HT1080 (cell line): ENCODE data around the gene AFG1L. TPM values are rescaled to one million over a fixed set of nuclear protein-coding genes. Genes with fewer than 3 reads are reported as not detected.
"Not testable (repeated sequence)": the region's sequence is repeated elsewhere in the genome, so short reads cannot be mapped to it uniquely, and the experiment has no call there.

Experiments
- DNase-seq: peaks from one replicate; pipeline ENCODE4 v3.0.0-alpha.2; 2015; ENCODE audit warnings: low read depth
- total RNA-seq: library from RNA; depleted of rRNA; stranded (reverse); fragments of >200 nt; shearing (Covaris generic); gene quantifications from 2 replicates; pipeline ENCODE4 v1.2.3, GENCODE V29; 2014

Gene AFG1L
- total RNA-seq, 1 experiment from 2014 or later = 8.8 TPM

GRCh38 chr6:108550256-108550655 is 255.4 kb downstream of the AFG1L start:
- no peak for DNase-seq

- no peak for DNase-seq
Observed at GRCh38 chr6:108555399-108556052, 260.7 kb downstream of the AFG1L start.

DNA sequence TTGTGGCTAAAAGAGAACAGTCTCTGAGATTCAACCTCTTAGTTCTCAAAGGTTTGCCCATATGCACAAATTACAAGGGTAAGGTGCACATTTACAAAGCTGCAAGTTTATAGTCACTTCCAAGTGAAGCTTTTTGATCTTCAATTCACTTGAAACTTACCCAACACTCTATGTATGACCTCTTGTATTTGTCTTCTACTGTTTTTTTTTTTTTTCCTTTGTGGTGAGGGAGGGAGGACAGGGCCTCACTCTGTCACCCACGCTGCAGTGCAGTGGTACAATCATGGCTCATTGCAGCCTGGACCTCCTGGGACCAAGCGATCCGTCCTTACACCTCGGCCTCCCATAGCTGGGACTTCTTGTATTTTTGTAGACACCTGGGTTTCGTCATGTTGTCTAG is 261.4 kb downstream of the AFG1L start:
- DNase-seq = no peak

DNA sequence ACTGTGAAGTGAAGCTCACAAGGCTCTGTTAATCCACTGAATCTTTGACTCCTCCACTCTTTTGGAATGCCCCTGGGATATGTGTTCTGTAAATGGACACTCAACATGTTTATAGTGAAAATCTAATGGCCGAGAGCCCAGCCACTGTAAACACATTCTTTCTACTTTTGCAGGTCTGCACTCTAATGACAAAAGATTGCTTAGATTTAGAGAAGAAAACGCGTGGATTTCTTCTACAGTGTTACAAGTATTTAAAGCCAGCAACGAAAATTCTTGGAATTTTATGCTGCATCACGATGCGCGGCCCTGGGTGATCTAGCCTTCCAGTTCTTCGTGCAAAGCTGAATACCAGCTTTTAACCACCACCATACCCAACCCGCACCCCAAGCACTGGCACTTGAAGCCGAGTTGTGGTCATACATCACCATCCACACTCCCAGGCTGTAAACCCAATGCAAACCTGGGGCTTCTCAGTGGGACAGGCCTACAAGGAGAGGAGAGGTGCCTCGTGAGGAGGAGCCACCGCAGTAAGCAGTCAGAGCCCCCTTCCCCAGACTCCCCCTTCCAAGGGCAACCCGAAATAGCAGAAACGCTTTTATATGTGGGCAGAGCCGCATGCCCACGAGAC is 262.1 kb downstream of the AFG1L start:
- DNase-seq = no peak

- peak; percentile 31 for DNase-seq
Observed at GRCh38 chr6:108557494-108558371, 262.9 kb downstream of the AFG1L start.

DNA sequence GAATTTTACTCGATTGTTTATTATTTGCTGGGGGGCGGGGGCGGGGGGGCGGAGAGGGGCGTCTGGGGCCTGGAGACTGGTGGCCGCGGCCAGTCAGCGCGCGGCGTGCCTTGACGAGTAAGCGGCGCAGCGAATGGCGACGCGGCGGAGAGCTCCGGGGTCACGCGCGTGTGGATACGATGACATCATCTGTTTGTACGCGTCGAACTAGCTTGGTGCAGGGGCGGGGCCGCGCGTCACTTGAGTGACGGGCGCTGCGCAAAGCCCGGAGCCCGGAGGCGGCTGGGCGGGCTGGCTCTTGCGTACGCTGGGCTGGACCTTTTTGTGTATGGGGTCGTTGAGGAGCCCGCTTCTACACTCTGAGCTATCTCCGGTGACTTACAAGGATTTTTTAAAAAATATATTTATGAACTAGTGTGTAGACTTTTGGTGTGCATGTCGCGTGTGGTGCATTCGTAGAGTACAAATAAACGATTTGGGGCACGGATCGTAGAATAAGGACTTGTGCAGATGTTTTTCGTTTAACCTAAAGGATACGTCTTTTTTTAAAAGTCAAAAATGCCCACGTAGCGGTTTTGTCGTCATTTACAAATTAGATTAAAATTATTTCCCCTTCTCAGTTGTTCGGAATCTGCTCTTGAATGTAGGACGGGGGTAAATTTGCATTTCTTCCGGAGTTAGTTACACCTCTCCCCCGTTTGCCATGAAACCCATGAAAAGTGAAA is 263.7 kb downstream of the AFG1L start:
- peak; percentile 96 for DNase-seq

- peak; percentile 73 for DNase-seq
Observed at GRCh38 chr6:108559097-108559883, 264.4 kb downstream of the AFG1L start.

DNA sequence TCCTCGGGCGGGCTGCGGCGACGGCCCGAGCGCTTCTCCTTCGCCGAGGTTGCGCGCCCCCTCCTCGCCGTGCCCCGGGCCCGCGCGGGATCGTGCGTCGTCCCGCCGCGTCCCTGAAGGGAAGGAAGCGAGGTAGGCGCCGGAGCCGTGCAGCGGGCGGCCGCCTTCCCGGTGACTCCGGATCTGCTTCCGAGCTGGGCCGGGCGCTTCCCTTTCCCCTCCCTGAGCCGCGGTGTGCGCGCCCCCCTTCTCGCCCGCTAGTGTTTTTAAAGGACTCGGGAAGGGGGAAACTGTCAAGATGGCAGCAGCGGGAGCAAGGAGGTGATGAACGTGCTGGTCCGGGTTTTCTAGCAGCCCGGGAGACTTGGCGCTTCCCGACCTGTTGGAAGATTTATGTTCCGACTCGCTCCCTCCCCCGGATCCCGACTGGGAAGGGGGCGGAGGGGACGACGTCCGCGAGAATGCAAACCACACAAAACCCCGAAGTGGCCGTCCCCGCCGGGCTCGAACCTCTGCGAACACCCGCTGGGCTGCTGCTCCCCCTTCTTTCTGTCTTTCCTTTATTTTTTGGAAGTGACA is 265.1 kb downstream of the AFG1L start:
- peak; percentile 68 for DNase-seq

DNA sequence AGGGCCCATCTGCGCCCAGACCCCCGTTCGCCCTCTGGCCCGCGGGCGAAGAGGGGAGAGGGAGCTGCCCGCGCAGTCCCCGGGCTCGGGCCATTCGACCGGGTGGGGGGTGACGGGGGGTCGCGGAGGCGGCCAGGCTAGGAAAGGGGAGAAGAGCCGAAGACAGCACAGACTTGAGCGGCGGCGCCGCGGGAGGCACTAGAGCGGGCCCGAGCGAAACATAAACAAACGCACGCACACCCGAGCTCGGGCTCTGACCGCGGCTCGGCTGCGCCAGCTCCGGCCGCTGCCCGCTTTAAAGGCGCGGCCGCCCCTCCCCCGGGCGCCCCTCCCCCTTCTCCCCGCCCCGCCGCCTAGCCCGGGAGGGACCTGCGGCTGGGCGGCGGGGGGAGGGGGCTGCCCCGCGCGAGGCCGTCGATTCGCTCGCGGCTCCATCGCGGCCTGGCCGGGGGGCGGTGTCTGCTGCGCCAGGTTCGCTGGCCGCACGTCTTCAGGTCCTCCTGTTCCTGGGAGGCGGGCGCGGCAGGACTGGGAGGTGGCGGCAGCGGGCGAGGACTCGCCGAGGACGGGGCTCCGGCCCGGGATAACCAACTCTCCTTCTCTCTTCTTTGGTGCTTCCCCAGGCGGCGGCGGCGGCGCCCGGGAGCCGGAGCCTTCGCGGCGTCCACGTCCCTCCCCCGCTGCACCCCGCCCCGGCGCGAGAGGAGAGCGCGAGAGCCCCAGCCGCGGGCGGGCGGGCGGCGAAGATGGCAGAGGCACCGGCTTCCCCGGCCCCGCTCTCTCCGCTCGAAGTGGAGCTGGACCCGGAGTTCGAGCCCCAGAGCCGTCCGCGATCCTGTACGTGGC is 265.8 kb downstream of the AFG1L start, which contains the start of gene FOXO3:
FOXO3 (plus strand) TSS at position 455 of the 846 bp plus-strand sequence; CDS start at position 747, 292 bp downstream.
- peak; percentile 76 for DNase-seq

DNA sequence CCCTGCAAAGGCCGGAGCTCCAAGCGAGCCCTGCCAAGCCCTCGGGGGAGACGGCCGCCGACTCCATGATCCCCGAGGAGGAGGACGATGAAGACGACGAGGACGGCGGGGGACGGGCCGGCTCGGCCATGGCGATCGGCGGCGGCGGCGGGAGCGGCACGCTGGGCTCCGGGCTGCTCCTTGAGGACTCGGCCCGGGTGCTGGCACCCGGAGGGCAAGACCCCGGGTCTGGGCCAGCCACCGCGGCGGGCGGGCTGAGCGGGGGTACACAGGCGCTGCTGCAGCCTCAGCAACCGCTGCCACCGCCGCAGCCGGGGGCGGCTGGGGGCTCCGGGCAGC is 266.4 kb downstream of the AFG1L start:
- DNase-seq = not testable (repeated sequence)

DNA sequence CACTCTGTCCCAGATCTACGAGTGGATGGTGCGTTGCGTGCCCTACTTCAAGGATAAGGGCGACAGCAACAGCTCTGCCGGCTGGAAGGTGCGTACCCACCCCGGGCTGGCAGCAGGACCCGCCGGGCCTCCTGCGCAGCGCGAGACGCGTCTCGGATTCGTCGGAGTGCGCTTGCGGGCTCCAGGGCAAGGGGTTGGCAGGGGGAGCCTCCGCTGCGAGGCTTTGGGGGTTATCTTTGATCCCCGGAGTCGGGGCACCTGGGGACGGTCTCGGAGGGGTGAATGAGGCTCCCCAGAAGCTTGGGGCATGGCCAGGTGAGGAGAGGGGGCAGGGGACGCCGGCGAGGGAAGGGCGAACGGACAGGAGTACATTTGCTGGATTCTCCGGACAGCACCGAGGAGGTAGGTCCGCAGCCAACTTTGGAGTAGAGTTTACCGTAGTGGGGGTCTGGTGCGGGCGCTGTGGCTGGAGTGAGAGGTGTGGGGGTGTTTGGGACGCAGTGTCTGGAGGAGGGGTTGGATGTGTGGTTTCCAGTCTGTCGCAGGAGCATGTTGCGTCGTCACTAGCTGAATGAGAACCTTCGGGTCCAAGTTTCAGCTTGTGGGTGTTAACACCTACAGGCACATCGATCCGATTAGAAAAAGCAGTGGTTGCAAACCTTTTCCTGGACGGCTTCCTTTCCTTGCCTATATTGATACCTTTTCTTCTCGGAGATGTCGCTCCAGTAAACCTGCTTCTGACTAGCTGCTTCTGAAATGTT is 267.1 kb downstream of the AFG1L start:
- no peak for DNase-seq

GRCh38 chr6:108562503-108562993 is 267.7 kb downstream of the AFG1L start:
- peak; percentile 85 for DNase-seq

- DNase-seq = no peak
Observed at GRCh38 chr6:108563292-108563691, 268.4 kb downstream of the AFG1L start.

DNA sequence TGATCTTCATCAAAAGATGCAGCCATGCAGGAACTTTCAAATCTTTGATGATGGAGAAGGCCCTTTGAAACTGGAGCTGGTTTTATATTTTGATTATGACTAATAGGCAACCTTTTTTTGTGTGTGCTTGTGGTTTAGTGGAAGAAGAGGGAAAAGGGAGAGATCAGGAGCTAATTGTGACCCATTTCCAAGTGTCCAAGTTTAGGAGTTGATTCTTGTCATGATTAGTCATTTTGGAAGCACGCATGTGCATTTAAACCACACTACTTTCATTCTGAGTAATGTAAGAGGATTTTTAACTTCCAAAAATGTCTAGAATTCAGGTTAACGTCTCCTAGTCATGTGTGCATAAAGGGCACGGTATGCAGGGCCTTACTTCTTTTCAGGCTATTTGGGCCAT is 269.3 kb downstream of the AFG1L start:
- peak; percentile 98 for DNase-seq

DNA sequence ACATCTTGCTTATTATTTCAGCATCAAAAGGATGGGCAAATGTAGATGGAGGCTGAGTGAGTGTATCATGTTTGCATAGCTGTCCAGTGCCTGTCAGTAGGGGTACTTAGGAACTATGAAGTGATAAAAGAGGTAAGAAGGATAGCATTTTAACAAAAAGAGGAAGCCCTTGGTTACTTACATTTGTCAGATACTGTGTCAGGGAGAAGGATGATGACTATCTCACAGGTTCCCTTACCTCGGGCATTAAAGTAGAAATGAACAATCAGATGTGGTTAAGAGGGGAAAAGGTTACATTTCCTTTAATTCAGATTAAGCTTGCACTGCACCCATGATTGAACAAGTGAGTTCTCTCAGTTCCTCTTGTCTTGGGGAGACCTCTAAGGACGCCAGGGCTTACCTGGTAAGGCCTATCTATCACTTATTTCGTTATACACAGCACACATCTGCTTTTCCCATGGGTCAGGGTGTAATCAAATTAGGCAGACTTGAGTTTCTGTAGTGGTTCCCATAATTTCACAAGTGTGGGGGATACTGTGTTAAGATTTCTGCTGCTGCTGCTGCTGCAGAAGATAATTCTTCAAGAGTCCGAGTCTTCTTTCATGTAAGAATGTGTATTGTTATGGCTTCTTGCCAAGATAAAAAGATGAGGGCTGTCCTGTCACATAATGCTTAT is 270.4 kb downstream of the AFG1L start:
- DNase-seq = peak; percentile 30

- peak; percentile 60 for DNase-seq
Observed at GRCh38 chr6:108565893-108566292, 271.0 kb downstream of the AFG1L start.

DNA sequence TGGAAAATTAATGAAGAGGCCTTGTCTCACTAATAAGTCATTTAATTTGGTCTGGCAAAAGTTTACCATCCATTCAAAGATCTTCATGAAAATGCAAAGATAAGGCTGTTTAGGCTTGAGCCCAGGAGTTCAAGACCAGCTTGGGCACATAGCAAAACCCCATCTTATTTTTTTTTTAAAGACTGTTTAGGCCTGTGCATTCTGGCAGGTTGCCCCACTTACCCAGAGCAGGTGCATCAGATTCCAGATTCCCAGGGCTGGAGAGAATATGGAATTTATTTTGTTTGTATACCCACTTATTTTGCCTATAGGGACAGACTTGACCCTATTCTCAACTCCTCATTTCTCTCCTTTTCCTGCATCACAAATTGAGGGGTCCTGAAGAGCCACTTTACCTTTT is 271.6 kb downstream of the AFG1L start:
- no peak for DNase-seq

DNA sequence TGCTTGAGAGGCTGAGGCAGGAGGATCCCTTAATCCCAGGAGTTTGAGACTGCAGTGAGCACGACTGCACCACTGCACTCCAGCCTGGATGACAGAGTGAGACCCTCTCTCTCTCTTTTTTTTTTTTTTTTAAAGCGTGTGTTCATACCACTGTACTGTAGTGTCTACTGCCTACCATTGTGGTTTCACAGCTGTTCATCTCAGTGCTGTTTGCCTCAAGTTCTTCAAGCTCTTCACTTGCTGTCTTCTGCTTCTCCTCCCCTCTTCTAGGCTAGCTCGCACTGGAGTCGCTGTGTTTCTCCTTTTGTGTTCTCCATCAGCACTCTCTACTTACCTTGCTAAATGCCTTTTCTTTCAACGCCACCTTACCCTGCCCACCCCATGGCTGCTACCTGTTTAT is 273.2 kb downstream of the AFG1L start:
- no peak for DNase-seq
